Astrocyte (in vitro differentiated cells and primary cell): ENCODE results near the gene STK11IP.

Experiments used
- EZH2 ChIP-seq: IDR thresholded peaks from 2 replicates; pipeline ENCODE4 v1.6.1; 2012; ENCODE audit warnings: mild to moderate bottlenecking, low read length, inconsistent platforms; ENCODE audit not compliant: insufficient read depth
- TF ChIP-seq, protein P1 (sequence below): IDR thresholded peaks from 2 replicates; pipeline ENCODE4 v1.5.1; 2011; ENCODE audit warnings: low read depth, mild to moderate bottlenecking, inconsistent platforms, low read length, moderate library complexity; ENCODE audit not compliant: insufficient read depth

DNA sequence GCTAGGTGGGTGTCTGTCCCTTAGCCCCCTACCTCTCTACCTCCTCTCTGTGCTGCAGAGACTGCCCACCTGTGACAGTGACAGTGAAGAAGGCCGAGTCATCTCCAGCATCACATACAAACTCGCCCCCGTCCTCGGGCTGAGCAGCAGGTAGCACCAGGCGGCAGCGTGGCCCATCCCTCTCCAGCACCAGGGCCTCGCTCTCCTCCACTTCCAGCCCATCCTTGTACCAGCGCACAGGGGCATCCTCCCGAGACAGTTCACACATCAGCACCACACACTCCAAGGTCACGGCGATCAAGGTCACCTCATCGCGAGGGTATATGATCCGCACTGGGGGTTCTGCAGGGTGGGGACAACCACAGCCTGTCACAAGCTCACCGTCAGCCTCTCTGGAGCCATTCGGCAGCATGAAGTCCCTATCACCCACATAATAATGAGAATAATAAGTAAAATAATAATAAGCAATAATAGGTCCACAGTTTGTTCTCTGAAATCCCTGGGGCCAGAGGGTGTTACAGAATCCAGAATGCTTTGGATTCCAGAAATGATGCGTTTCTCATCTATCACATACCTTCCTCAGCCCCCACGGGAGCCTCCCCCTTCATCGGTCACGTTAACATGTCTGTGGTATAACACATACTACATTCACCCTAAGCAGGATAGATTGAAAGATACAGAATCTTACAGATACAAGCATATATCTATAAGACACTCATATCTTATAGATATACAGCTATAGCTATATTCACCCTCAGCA, 38.3 kb upstream of the STK11IP start:
- TF ChIP-seq, protein P1, sequence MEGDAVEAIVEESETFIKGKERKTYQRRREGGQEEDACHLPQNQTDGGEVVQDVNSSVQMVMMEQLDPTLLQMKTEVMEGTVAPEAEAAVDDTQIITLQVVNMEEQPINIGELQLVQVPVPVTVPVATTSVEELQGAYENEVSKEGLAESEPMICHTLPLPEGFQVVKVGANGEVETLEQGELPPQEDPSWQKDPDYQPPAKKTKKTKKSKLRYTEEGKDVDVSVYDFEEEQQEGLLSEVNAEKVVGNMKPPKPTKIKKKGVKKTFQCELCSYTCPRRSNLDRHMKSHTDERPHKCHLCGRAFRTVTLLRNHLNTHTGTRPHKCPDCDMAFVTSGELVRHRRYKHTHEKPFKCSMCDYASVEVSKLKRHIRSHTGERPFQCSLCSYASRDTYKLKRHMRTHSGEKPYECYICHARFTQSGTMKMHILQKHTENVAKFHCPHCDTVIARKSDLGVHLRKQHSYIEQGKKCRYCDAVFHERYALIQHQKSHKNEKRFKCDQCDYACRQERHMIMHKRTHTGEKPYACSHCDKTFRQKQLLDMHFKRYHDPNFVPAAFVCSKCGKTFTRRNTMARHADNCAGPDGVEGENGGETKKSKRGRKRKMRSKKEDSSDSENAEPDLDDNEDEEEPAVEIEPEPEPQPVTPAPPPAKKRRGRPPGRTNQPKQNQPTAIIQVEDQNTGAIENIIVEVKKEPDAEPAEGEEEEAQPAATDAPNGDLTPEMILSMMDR = no peak
- no peak for TF ChIP-seq EZH2
